Pancreas (tissue), 10 donors: ENCODE measurements around the gene CFDP1. TPM values are rescaled to one million over a fixed set of nuclear protein-coding genes. Genes with fewer than 3 reads are reported as not detected.
A peak's percentile ranks its signal among the peaks of the same experiment; 100 is the strongest.

Source experiments
- ATAC-seq, 4 donors: fragments of 200-7000 bp; cut with Tn5 transposase; one replicate each; pipeline versions ENCODE4 v1.8.0 to v1.9.1; 2020; ENCODE audit warnings: mild to moderate bottlenecking in 4 of 4, moderate library complexity in 4 of 4
- DNase-seq, 6 donors: peaks; one replicate each; pipeline ENCODE4 v3.0.0-alpha.2; 2020
- FAIRE-seq: peaks from 2 replicates; lab custom pipeline; 2012; peaks lifted over from hg19 to GRCh38; lab: Jason Lieb, UNC
- H3K27ac ChIP-seq, 4 donors: fragments of 200-600 bp; sonication (generic); 1 replicate in 3 of 4; 2 replicates in 1 of 4; pipeline versions ENCODE4 v1.5.0 to v1.8.0; 2020
- H3K27me3 ChIP-seq, 4 donors: fragments of 200-600 bp; one replicate each; pipeline ENCODE4 v1.8.0; 2021
- H3K36me3 ChIP-seq, 3 donors: fragments of 200-600 bp; sonication (generic) in 1 of 3; one replicate each; pipeline versions ENCODE4 v1.5.0 to v1.8.0; 2020 to 2021
- H3K4me1 ChIP-seq, 3 donors: fragments of 200-600 bp; one replicate each; pipeline ENCODE4 v1.8.0; 2021
- H3K4me3 ChIP-seq, 4 donors: fragments of 200-600 bp; sonication (generic) in 2 of 4; one replicate each; pipeline versions ENCODE4 v1.5.0 to v1.8.0; 2020 to 2021
- H3K9me3 ChIP-seq, 4 donors: fragments of 200-600 bp; one replicate each; pipeline ENCODE4 v1.8.0; 2021
- WGBS, 2 donors: extraction: QIAGEN DNeasy Blood & Tissue Kit; methylation state at CpG; one replicate each; pipeline ENCODE4 v1.1.7; 2013; 5-methylcytosine and 5-hydroxymethylcytosine counted together
- intact Hi-C, 3 donors: fragments of 100-400 bp; cut with DNase I; formaldehyde crosslinking; loops; one replicate each; pipeline versions ENCODE4 v1.11.1 to v1.14.2; 2022
- polyA plus RNA-seq, 2 donors: library from polyadenylated mRNA; stranded (reverse); fragments of 200-250 nt; gene quantifications; one replicate each; pipeline ENCODE4 v1.2.3, GENCODE V29; 2013
- total RNA-seq, 6 donors: library from RNA; stranded (reverse); fragmentation: NEBNext Ultra II Directional in 4 of 6; extraction: Animal tissue kit (Norgen Biotek cat#: 25700) in 4 of 6; gene quantifications; one replicate each; pipeline versions ENCODE4 v1.2.1 to v1.2.4, GENCODE V29; 2021 to 2023
- TF ChIP-seq, protein P1 (sequence below), 4 donors: fragments of 200-600 bp; sonication (generic) in 3 of 4; IDR thresholded peaks; one replicate each; pipeline versions ENCODE4 v1.5.0 to v1.8.0; 2021; ENCODE audit warnings: antibody characterized with exemption in 4 of 4
- donor health status: healthy with polysubstance abuse.
- donor health status: DM: no; HTN: no; CAD: no; lungs with moderate emphysema.
- donor health status: DM: no; HTN: no; CAD: no.
- donor health status: control.
- donor health status: control.
- donor health status: Bipolar disorder and iron deficiency.
- donor health status: DM: yes; HTN: yes; CAD: no.
- donor health status: DM: no; HTN: no; CAD: no.
- donor health status: DM: no; HTN: no; CAD: no.
- donor health status: DM: yes; HTN: yes; CAD: no.

CFDP1 gene
- total and polyA plus RNA-seq, 8 donors, result 19.3 to 57.5 (median 25.6) TPM

DNA sequence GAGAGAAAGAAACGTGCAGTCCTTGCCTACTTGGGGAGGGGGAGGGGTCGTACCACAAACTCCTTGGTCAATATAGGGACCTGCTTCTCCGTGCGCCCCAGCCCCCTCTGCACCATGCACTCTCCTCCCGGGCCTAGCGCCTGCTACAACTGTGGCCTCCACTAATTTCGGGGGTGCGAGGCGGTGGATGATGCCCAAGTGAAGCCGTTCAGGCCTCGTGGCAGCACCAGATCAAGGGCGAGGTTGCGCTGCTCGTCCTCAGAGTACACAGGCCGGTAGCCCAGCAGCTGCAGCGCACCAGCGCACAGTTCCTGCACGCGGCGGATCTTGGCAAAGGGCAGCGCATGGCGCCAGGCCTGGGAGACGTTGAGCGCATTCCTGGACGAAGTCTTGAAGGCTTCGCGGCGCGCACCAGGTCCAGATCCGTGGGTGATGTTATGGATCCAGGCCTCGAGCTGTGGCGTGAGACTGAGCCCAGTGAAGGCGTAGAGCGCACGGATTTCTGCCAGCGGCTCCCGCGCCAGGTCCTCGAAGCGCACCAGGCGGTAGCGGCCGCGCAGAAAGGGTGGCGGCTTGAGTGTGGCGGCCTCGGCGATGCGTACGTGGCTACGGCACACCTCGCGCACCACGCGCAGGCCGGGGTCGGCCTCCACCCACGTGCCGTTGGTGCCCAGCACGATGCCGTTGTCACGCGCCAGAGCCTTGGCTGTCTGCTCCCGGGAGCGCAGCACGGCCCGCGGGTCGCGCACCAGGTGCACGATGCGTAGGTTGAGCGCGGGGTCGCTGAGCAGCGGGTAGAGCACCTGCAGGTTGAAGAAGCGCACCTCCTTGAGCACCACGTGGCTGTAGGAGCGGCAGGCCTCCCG lies 45.4 kb upstream of the CFDP1 start:
- no peaks in the 10 kb centered on the region for H3K27me3 ChIP-seq
- TF ChIP-seq, protein P1, sequence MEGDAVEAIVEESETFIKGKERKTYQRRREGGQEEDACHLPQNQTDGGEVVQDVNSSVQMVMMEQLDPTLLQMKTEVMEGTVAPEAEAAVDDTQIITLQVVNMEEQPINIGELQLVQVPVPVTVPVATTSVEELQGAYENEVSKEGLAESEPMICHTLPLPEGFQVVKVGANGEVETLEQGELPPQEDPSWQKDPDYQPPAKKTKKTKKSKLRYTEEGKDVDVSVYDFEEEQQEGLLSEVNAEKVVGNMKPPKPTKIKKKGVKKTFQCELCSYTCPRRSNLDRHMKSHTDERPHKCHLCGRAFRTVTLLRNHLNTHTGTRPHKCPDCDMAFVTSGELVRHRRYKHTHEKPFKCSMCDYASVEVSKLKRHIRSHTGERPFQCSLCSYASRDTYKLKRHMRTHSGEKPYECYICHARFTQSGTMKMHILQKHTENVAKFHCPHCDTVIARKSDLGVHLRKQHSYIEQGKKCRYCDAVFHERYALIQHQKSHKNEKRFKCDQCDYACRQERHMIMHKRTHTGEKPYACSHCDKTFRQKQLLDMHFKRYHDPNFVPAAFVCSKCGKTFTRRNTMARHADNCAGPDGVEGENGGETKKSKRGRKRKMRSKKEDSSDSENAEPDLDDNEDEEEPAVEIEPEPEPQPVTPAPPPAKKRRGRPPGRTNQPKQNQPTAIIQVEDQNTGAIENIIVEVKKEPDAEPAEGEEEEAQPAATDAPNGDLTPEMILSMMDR (IDR thresholded peaks at IDR 0.05), result no peak
- H3K9me3 ChIP-seq, result no peaks in the 10 kb centered on the region
- H3K4me1 ChIP-seq, result no peaks in the 10 kb centered on the region
- FAIRE-seq, result no peak
- ATAC-seq, result no peak
- H3K4me3 ChIP-seq, result no peak overlapping the region
- 89 to 93% methylated on average over 80 of the region's 80 CpGs for WGBS, 2 donors
- intact Hi-C loops, result loop anchor here in 2 of 3 donors (10.0 kb wide), 2 partner anchors 146 to 286 kb away; partner anchors contain the start of gene ADAT1 (in 1 of the 2)
- DNase-seq, result no peak
- H3K27ac ChIP-seq, result no peak overlapping the region
- no peaks in the 10 kb centered on the region for H3K36me3 ChIP-seq

DNA sequence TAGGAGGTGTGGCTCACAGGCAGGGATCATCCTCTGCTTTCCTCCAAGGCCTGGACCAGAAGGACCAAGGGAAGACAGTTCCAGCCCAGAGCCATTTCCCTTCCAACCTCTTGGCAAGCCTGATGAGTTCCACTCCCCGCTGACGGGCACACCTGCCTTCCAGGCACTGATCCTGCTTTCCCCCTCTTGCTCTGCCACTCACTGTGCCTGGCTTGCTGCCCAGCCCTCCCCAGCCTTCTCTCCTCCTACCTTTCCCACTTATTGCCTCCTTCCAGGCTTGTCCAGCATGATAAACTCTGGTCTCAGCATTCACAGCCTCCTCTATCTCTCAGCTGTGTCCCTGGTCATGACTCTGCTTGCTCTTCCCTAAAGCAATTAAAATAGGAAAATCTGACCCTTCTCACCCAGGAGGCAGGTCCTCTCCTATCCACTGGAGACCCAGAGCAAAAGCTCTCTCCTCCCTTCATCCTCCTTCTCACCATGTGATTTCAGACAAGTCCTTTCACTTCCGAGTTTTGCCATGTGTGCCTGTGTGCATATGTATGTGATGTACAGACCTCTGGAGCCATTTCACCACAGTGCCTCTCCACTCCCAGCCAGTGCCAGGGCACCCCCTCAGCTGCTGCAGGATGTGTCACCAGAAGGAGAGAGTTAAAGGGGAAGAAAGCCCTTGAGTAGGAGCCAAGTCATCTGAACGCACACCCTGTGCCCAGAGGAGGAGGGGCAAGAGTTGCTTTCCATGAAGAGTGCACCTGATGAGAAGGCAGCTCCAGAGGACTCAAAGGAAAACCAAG lies 44.6 kb upstream of the CFDP1 start:
- no peaks in the 10 kb centered on the region for H3K36me3 ChIP-seq
- H3K27ac ChIP-seq, result no peak overlapping the region
- peak in 2 of 4 donors; percentile 31 to 47 for ATAC-seq
- TF ChIP-seq, protein P1 (IDR thresholded peaks at IDR 0.05), result no peak
- H3K4me3 ChIP-seq, result no peak overlapping the region
- H3K27me3 ChIP-seq, result no peaks in the 10 kb centered on the region
- intact Hi-C loops, result loop anchor here in 2 of 3 donors (10.0 kb wide), 2 partner anchors 147 to 287 kb away; partner anchors contain the start of gene ADAT1 (in 1 of the 2)
- no peak for DNase-seq
- no peaks in the 10 kb centered on the region for H3K4me1 ChIP-seq
- FAIRE-seq, result no peak
- H3K9me3 ChIP-seq, result no peaks in the 10 kb centered on the region
- 35 to 48% methylated on average over 4 of the region's 4 CpGs for WGBS, 2 donors

DNA sequence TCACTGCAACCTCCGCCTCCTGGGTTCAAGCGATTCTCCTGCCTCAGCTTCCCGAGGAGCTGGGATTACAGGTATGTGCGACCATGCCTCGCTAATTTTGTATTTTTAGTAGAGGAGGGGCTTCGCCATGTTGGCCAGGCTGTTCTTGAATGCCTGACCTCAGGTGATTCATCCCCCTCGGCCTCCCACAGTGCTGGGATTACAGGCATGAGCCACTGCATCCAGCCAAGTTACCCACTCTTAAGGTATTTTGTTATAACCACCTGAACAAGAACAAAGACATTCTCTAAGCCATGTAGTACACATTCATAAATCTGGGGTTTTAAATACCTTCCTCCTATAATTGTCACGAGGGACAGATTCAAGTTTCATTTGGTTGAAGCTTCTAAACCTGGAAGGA lies 43.5 kb upstream of the CFDP1 start:
- DNase-seq, result no peak
- TF ChIP-seq, protein P1 (IDR thresholded peaks at IDR 0.05), result no peak
- no peaks in the 10 kb centered on the region for H3K27me3 ChIP-seq
- intact Hi-C loops, result loop anchor here in 2 of 3 donors (10.0 kb wide), 2 partner anchors 148 to 288 kb away; partner anchors contain the start of gene ADAT1 (in 1 of the 2)
- no peaks in the 10 kb centered on the region for H3K36me3 ChIP-seq
- H3K9me3 ChIP-seq, result no peaks in the 10 kb centered on the region
- H3K4me1 ChIP-seq, result no peaks in the 10 kb centered on the region
- H3K4me3 ChIP-seq, result no peak overlapping the region
- 74 to 86% methylated on average over 8 of the region's 8 CpGs for WGBS, 2 donors
- H3K27ac ChIP-seq, result no peak overlapping the region
- ATAC-seq, result no peak
- no peak for FAIRE-seq

DNA sequence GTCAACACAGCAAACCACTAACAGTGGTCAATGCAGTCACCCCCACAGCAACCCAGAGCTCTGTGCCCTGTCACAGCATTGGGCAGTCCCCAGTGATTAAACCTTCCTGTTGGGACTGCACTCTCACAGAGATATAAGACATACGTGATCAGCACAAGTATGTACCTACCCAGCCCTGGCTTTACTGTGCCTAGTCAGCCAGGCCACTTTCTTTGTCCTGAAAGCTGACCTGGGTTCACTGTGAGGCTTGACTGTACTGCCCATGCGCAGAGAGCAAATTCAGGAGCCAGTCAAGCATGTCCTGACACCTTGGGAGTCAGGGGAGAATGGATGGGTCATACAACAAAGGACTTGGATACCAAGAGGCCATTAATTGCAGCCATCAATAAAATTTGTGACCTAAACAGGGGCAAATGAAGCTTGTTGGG lies 42.1 kb upstream of the CFDP1 start:
- no peak for ATAC-seq
- H3K27ac ChIP-seq, result no peak overlapping the region
- TF ChIP-seq, protein P1 (IDR thresholded peaks at IDR 0.05), result no peak
- FAIRE-seq, result no peak
- no peaks in the 10 kb centered on the region for H3K27me3 ChIP-seq
- intact Hi-C loops, result loop anchor here in 2 of 3 donors (10.0 kb wide), 2 partner anchors 149 to 289 kb away; partner anchors contain the start of gene ADAT1 (in 1 of the 2)
- DNase-seq, result no peak
- no peaks in the 10 kb centered on the region for H3K36me3 ChIP-seq
- no peak overlapping the region for H3K4me3 ChIP-seq
- H3K4me1 ChIP-seq, result no peaks in the 10 kb centered on the region
- H3K9me3 ChIP-seq, result no peaks in the 10 kb centered on the region
- 86 to 97% methylated on average over 2 of the region's 2 CpGs for WGBS, 2 donors
